SKM-1 treated with dmso at 0.1 percent for 144 hours (cell line): ENCODE results near the gene TUBA4A.
A peak's percentile ranks its signal among the peaks of the same experiment; 100 is the strongest.
"Not testable (repeated sequence)": the region's sequence is repeated elsewhere in the genome, so short reads cannot be mapped to it uniquely, and the experiment has no call there.

Source experiments
- DNase-seq: peaks from one replicate; lab custom pipeline; 2025; ENCODE audit not compliant: unreplicated experiment; lab: John Stamatoyannopoulos, UW

TUBA4A gene

GRCh38 chr2:219269362-219270054 lies 15.8 kb upstream of the TUBA4A start:
- DNase-seq, result no peak

GRCh38 chr2:219268294-219268693 lies 14.6 kb upstream of the TUBA4A start:
- DNase-seq, result no peak

GRCh38 chr2:219266886-219267285 lies 13.2 kb upstream of the TUBA4A start:
- no peak for DNase-seq

GRCh38 chr2:219266232-219266631 lies 12.5 kb upstream of the TUBA4A start:
- DNase-seq, result no peak

DNA sequence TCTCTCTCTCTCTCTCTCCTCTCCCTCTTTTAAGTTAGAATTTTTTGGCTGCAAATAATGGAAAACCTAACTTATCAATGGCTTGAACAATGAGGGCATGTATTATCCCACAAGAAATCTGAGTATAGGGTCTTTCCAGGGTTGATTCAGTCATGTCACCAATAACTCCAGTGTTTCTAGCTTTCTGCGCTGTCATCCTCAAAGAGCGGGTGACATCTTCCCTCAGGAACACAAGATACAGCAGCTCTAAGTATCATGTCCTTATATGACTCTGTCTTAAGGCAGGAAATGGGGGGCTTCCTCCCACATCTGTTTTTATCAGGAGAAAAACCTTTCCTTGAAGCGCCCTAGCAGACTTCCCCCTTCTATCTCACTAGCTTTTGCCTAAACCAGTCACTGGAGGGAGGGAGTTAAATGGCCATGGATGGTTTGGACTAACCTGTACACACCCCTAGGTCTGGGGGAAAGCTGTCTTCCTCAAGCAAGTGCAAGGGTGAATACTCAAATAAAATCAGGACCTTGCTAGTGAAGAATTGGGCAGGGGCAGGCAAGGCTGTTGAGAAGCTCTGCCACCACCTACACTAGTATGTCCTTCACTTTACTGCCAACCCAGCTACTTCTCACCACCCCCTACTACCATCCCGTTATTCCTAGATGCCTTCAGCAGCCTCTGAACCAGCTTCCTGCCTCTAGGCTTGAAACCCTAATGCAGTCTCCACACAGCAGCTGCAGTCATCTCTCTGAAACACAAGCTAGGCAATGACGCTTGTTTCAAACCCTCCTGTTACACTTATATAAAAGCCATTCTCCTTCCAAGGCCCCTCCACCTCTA lies 7.5 kb upstream of the TUBA4A start:
- no peak for DNase-seq

- DNase-seq, result not testable (repeated sequence)
Measured at GRCh38 chr2:219258942-219259341, 5.2 kb upstream of the TUBA4A start.

DNA sequence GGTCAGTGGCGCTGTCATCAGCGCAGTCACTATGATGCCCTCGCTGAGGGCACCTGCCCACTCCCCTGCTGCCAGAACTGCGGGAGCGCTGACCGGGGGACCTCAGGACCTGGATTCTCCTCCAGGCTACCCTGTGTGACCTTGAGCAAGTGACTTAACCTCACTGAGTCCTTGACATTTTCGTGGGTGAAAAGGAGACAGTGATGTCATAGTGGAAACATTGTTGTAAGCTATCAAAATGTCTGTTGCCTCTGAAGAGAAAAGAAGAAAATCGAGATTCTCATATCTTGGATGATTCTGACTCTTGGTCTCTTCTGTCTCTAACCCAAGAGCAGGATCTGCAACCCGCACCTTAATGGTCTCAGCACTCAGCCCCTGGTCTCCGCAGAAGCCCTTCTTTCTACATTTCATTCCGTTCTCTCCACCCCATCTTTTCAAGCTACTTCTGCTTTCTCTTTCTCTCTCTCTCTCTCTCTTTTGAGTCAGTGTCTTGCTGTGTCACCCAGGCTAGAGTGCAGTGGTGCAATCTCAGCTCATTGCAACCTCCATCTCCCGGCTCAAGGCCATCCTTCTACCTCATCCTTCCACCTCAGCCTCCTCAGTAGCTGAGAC lies 978 bp upstream of the TUBA4A start:
- DNase-seq, result peak; percentile 83

GRCh38 chr2:219252900-219253752 lies 592 bp downstream of the TUBA4A start, which contains the start of gene TUBA4B:
Gene TUBA4B (plus strand): TSS chr2:219253243. CDS start chr2:219253408, 165 bp downstream.
- peak; percentile 58 for DNase-seq

- no peak for DNase-seq
Measured at GRCh38 chr2:219252570-219252899, 1.2 kb downstream of the TUBA4A start.

DNA sequence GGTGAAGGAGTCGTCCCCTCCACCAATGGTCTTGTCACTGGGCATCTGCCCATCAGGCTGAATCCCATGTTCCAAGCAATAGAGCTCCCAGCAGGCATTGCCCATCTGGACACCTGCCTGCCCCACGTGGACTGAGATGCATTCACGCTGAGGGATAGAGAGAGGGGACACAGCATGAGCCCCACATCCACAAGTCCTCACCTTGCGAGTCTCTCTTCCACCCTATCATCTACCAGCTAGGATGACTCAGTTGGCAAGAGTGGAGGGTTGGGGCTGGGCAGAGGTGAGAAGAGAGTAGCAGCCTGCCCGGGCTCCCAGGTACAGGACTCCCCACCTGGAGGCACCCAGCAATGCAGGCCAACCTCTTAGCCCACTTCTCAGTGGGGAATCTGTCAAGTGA lies 1.6 kb downstream of the TUBA4A start:
- no peak for DNase-seq

DNA sequence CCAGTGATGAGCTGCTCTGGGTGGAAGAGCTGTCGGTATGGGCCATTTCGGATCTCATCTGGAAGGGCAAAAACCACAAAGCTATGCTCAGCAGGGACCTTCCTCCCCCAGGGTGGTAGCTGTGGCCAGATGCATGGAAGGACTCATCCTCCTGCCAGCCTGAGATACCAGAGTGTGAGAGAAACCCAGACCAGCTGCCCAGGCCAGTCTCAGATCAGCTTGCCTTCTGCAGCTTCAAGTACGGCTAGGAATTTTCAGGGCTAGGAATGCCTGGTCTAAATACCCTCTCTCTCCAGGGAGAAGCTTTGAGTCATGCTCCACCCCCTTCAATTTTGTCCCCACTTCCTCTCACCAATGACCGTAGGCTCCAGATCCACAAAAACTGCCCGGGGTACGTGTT lies 2.1 kb downstream of the TUBA4A start:
- DNase-seq, result no peak

- no peak for DNase-seq
Measured at GRCh38 chr2:219250049-219250781, 3.5 kb downstream of the TUBA4A start.

DNA sequence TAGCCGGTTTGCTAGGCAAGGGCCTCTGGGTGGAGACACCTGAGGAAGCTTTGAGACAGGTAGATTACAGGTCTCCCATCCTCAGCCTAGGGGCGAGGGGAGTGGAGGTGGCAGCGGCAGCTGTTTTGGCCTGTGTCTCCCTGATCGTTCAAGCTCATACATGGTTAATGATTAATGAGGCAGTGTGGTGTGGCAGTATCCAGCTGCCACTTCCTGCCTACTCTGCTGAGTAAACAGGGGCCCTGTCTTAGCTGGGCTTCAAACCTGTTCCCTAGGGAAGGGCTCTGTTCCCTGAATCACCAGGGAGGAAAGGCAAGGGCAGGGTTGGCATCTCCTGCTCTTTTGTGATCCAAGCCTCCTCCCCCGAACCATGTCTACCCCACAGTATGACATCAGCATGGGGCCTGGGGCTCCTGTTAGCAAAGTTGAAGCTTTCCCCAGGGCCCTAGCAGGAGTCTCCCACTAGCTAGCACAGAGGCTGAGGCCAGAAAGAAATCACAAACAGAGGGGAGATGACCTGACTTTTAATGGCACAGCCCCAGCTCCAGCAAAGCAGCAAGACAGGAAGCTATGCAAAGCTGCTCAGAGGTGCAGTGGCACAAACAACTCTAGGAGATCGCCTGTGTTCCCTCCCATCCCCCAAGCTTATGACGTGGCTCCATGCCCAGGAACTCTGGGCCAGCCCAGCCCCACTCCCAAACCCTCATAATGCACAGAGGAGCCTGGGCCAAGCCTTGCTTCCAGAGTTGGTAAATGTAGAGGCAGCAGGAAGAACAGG lies 4.3 kb downstream of the TUBA4A start:
- DNase-seq, result peak; percentile 14

GRCh38 chr2:219248845-219249202 lies 4.9 kb downstream of the TUBA4A start:
- no peak for DNase-seq

DNA sequence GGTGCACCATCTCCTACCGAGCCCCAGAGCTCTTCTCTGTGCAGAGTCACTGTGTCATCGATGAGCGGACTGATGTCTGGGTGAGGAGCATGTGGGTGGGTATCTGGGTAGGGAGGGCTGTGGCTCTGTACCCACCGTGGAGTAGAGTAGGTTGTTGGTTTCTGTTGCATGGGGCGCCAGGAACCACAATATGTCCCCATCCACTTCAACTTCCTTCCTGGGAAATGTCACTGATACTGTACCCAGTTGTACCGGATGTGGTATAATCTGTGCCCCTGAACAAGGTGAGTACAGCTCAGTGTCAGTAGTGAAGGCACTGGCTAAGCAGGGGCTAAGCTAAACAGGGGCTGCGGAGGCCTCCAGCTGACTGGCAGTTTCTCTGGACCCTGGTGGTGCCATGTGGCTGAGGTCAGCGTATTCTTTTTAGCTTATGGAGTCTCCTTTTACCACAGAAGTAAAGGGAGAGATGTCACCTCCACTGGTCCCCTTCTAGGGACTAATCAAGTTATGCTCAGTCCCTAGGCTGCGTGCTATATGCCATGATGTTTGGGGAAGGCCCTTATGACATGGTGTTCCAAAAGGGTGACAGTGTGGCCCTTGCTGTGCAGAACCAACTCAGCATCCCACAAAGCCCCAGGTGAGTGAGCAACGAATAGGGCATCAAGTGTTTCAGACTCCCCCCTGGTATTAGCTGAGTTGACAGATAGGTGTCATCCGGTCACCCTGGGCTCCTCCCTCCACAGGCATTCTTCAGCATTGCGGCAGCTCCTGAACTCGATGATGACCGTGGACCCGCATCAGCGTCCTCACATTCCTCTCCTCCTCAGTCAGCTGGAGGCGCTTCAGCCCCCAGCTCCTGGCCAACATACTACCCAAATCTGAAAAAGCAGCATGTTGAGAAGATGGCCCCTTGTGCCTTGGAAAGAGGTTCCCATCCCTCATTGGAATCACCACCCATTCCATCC lies 5.8 kb downstream of the TUBA4A start:
- no peak for DNase-seq

- DNase-seq, result no peak
Measured at GRCh38 chr2:219246559-219246958, 7.2 kb downstream of the TUBA4A start.

- DNase-seq, result no peak
Measured at GRCh38 chr2:219245899-219246230, 7.9 kb downstream of the TUBA4A start.

GRCh38 chr2:219245148-219245898 lies 8.4 kb downstream of the TUBA4A start, which contains the start of the genes GLB1L and STK16:
Gene GLB1L (minus strand): TSS chr2:219245444. CDS start chr2:219243573, 1,871 bp downstream.
Gene STK16 (plus strand): TSS chr2:219245479. CDS start chr2:219246000, 521 bp downstream.
- DNase-seq, result peak; percentile 77
